Measurements from ENCODE around the gene CPNE9. TPM values are rescaled to one million over a fixed set of nuclear protein-coding genes. Genes with fewer than 3 reads are reported as not detected.

Gene CPNE9
- total and polyA plus RNA-seq, 2 of the 13 experiments (the other 11 are each of a cell fraction or from before 2014, with no cell fraction given): 0.20 TPM; not detected in 1

- TF ChIP-seq, protein P1, sequence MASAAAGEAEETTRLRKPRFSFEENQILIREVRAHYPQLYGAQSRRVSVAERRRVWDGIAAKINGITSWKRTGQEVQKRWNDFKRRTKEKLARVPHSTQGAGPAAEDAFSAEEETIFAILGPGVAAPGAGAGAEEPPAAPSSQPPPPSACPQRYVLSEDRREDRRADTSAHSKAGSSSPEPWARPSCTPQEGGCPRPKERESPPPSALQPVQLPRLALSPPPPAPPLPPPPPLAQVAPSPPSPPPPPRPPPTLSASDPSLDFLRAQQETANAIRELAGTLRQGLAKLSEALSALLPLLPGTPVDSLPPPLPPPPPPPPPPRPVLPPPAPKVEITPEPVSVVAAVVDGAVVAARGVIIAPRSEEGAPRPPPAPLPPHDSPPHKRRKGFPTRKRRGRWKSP (CRISPR knock-in tag; IDR thresholded peaks at IDR 0.05): peak; percentile 89; the same call in 1 of the 2 replicates
- TF ChIP-seq ZNF710 (CRISPR knock-in tag; IDR thresholded peaks at IDR 0.05; ENCODE audit: borderline replicate concordance): peak; percentile 56; the same call in 1 of the 2 replicates
- 0 out of 2 replicates have a peak, but pooled peaks have one; percentile 7 for TF ChIP-seq SOX13 (IDR thresholded peaks at IDR 0.05)
- no peak; a peak in 1 of 4 replicates for TF ChIP-seq SOX13 (CRISPR knock-in tag; conservative IDR thresholded peaks at IDR 0.05 in 1 of 2, IDR thresholded peaks at IDR 0.05 in 1 of 2)
- peak; percentile 39; the same call in 1 of the 2 replicates for TF ChIP-seq ZNF614 (CRISPR knock-in tag; IDR thresholded peaks at IDR 0.05; ENCODE audit: borderline replicate concordance)
- no peak for TF ChIP-seq ZNF33A (CRISPR knock-in tag; IDR thresholded peaks at IDR 0.05; ENCODE audit: borderline replicate concordance)
- TF ChIP-seq, protein P2, sequence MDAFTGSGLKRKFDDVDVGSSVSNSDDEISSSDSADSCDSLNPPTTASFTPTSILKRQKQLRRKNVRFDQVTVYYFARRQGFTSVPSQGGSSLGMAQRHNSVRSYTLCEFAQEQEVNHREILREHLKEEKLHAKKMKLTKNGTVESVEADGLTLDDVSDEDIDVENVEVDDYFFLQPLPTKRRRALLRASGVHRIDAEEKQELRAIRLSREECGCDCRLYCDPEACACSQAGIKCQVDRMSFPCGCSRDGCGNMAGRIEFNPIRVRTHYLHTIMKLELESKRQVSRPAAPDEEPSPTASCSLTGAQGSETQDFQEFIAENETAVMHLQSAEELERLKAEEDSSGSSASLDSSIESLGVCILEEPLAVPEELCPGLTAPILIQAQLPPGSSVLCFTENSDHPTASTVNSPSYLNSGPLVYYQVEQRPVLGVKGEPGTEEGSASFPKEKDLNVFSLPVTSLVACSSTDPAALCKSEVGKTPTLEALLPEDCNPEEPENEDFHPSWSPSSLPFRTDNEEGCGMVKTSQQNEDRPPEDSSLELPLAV (CRISPR knock-in tag; conservative IDR thresholded peaks at IDR 0.05; ENCODE audit: low read depth): no peak
- no peak for TF ChIP-seq NCOA1 (CRISPR knock-in tag; IDR thresholded peaks at IDR 0.05)
- no peak for TF ChIP-seq GMEB2 (CRISPR knock-in tag; IDR thresholded peaks at IDR 0.05; ENCODE audit: low read depth)
- TF ChIP-seq RORA (CRISPR knock-in tag; IDR thresholded peaks at IDR 0.05): no peak
- TF ChIP-seq ZNF616 (CRISPR knock-in tag; IDR thresholded peaks at IDR 0.05; ENCODE audit: low read depth): no peak
- 0 out of 2 replicates have a peak, but pooled peaks have one; percentile 36 for TF ChIP-seq HES4 (CRISPR knock-in tag; IDR thresholded peaks at IDR 0.05; ENCODE audit: borderline replicate concordance)
- no peak for TF ChIP-seq ZNF569 (CRISPR knock-in tag; IDR thresholded peaks at IDR 0.05; ENCODE audit: borderline replicate concordance)
- TF ChIP-seq GMEB1 (CRISPR knock-in tag; IDR thresholded peaks at IDR 0.05; ENCODE audit: borderline replicate concordance): peak; percentile 53; the same call in 1 of the 2 replicates
- TF ChIP-seq ELF1 (CRISPR knock-in tag; IDR thresholded peaks at IDR 0.05): peak; percentile 89
- no peak for TF ChIP-seq ZNF432 (CRISPR knock-in tag; IDR thresholded peaks at IDR 0.05; ENCODE audit: borderline replicate concordance)
- 0 out of 2 replicates have a peak, but pooled peaks have one; percentile 33 for TF ChIP-seq ZNF607 (CRISPR knock-in tag; IDR thresholded peaks at IDR 0.05; ENCODE audit: borderline replicate concordance)
Observed at GRCh38 chr3:9749645-9750555, 46.3 kb downstream of the CPNE9 start, which contains the start of gene OGG1 (continued).

Measured in HepG2 (cell line).